Measurements from ENCODE around the gene CXorf51B.
"Not testable (repeated sequence)": the region's sequence is repeated elsewhere in the genome, so short reads cannot be mapped to it uniquely, and the experiment has no call there.

CXorf51B gene

GRCh38 chrX:146809471-146809870, at the start of gene CXorf51B:
TSS of gene CXorf51B (plus strand) at chrX:146809771. CDS start at chrX:146809792, 21 bp downstream.
- not testable (repeated sequence) for H3K27me3 Mint-ChIP-seq; H3K27ac Mint-ChIP-seq; H3K4me3 Mint-ChIP-seq; H3K36me3 Mint-ChIP-seq (ENCODE audit: low read depth); H3K4me1 Mint-ChIP-seq (ENCODE audit: low read depth); H3K9me3 Mint-ChIP-seq

- H3K27ac Mint-ChIP-seq; H3K27me3 Mint-ChIP-seq; H3K4me3 Mint-ChIP-seq; H3K9me3 Mint-ChIP-seq; H3K36me3 Mint-ChIP-seq (ENCODE audit: low read depth); H3K4me1 Mint-ChIP-seq (ENCODE audit: low read depth): not testable (repeated sequence)
These were observed 5.1 kb downstream of the CXorf51B start, which contains the start of gene CXorf51A for GRCh38 chrX:146814644-146815043. TSS of gene CXorf51A (minus strand) at chrX:146814744. CDS start at chrX:146814723, 21 bp downstream.

GRCh38 chrX:146831994-146832393, 22.4 kb downstream of the CXorf51B start:
- Mint-ChIP-seq H3K9me3 (no peaks in the 10 kb centered on the region), H3K27ac (no peak overlapping the region), H3K4me1 (ENCODE audit: low read depth) (no peaks in the 10 kb centered on the region), H3K4me3 (no peak overlapping the region), H3K36me3 (ENCODE audit: low read depth) (no peaks in the 10 kb centered on the region), H3K27me3 (no peaks in the 10 kb centered on the region)

GRCh38 chrX:146854281-146854680, 44.7 kb downstream of the CXorf51B start:
- no peak overlapping the region for H3K4me3 Mint-ChIP-seq
- no peak overlapping the region for H3K27ac Mint-ChIP-seq
- peaks cover 5% of the 10 kb centered on the region for H3K9me3 Mint-ChIP-seq
- H3K36me3 Mint-ChIP-seq (ENCODE audit: low read depth) = no peaks in the 10 kb centered on the region
- no peaks in the 10 kb centered on the region for H3K27me3 Mint-ChIP-seq
- H3K4me1 Mint-ChIP-seq (ENCODE audit: low read depth) = no peaks in the 10 kb centered on the region
